22Rv1 (cell line): ENCODE measurements around the gene SLC39A7.
A peak's percentile ranks its signal among the peaks of the same experiment; 100 is the strongest.

Experiments
- H3K27ac ChIP-seq: fragments of 450-650 bp; 2 replicates; pipeline ENCODE4 v1.5.1; 2017
- CTCF ChIP-seq: fragments of 450-650 bp; IDR thresholded peaks from 2 replicates; pipeline ENCODE4 v1.5.1; 2017; ENCODE audit warnings: mild to moderate bottlenecking
- ZFX ChIP-seq: fragments of 450-650 bp; IDR thresholded peaks from 2 replicates; pipeline ENCODE4 v1.6.1; 2017; ENCODE audit warnings: antibody characterized with exemption, borderline replicate concordance

The SLC39A7 gene

GRCh38 chr6:33160728-33161344 is 39.8 kb upstream of the SLC39A7 start:
- H3K27ac ChIP-seq: no peak overlapping the region
- TF ChIP-seq CTCF (no peak), ZFX (no peak)

- H3K27ac ChIP-seq: no peak overlapping the region
- TF ChIP-seq CTCF (peak; percentile 98), ZFX (no peak)
Measured at GRCh38 chr6:33161354-33162331, 39.0 kb upstream of the SLC39A7 start.

- no peak overlapping the region for H3K27ac ChIP-seq
- TF ChIP-seq ZFX (no peak), CTCF (no peak)
Measured at GRCh38 chr6:33163540-33163939, 37.1 kb upstream of the SLC39A7 start.

GRCh38 chr6:33164176-33164575 is 36.5 kb upstream of the SLC39A7 start:
- TF ChIP-seq ZFX (no peak), CTCF (no peak)
- no peak overlapping the region for H3K27ac ChIP-seq

GRCh38 chr6:33164665-33165373 is 35.8 kb upstream of the SLC39A7 start:
- TF ChIP-seq CTCF (no peak), ZFX (no peak)
- no peak overlapping the region for H3K27ac ChIP-seq

GRCh38 chr6:33165581-33166258 is 34.9 kb upstream of the SLC39A7 start:
- TF ChIP-seq ZFX: no peak
- no peak overlapping the region for H3K27ac ChIP-seq

GRCh38 chr6:33166363-33166762 is 34.3 kb upstream of the SLC39A7 start:
- no peak overlapping the region for H3K27ac ChIP-seq
- TF ChIP-seq CTCF: no peak
- TF ChIP-seq ZFX: no peak
